Keratinocyte (primary cell): ENCODE data around the gene TENM4.

Experiments
- EZH2 ChIP-seq: IDR thresholded peaks from one replicate; pipeline ENCODE4 v1.6.1; 2012; ENCODE audit warnings: inconsistent platforms, mild to moderate bottlenecking, low read length, moderate library complexity
- TF ChIP-seq, protein P1 (sequence below), 3 experiments: IDR thresholded peaks in 1 of 3; conservative IDR thresholded peaks in 1 of 3; optimal IDR thresholded peaks in 1 of 3; 2 replicates in 2 of 3; 3 replicates in 1 of 3; pipeline versions ENCODE3 to v1.5.1; 2011; ENCODE audit warnings: low read length in 3 of 3, mild to moderate bottlenecking in 3 of 3, moderate library complexity in 2 of 3, control low read depth in 1 of 3, inconsistent platforms in 1 of 3; ENCODE audit not compliant: insufficient read depth in 2 of 3; ENCODE audit errors: extremely low read depth in 1 of 3

DNA sequence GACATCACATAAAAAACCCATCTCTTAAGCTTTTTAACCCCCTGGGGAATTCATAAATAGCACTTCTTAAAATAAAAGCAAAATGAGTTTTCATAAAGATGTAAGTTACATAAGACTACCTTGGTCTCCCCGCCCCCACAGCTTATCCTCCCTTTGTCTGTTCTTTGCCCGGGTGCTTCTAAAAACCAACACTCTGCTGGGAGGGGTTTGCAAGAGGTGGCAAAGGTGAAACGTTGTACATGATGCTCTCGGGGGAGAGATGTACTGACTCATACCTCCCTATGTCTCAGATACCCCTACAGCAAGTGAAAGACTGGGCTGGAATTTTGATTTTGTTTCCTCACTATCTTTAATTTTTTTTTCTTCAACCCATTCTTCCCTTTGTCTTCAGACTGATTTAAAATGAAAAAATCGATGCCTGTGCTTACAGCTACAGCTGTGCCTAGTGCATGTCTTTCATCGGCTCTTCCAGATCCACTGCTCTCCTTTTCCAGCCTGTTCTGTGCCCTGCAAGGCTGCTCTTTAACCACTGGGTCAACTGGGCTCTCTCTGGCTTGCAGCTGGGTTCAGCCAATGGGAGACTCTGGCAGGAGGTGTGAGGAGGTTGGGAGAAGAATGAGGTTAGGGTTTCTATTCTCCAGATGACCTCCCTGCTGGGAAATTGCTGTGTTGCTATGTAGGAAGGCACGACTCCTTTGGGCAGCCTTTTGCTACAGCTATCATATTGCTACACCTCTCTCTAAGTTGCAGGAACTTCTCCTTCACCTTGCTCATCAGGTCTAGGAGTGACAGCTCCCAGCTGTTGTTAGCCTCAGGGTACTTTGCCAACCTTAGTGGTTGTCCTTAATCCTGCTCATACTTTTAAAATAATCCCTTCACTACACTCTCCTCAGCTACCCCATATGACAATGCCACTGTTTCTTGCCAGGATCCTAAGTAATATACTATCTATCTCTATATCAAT, 266.5 kb downstream of the TENM4 start:
- TF ChIP-seq, protein P1, sequence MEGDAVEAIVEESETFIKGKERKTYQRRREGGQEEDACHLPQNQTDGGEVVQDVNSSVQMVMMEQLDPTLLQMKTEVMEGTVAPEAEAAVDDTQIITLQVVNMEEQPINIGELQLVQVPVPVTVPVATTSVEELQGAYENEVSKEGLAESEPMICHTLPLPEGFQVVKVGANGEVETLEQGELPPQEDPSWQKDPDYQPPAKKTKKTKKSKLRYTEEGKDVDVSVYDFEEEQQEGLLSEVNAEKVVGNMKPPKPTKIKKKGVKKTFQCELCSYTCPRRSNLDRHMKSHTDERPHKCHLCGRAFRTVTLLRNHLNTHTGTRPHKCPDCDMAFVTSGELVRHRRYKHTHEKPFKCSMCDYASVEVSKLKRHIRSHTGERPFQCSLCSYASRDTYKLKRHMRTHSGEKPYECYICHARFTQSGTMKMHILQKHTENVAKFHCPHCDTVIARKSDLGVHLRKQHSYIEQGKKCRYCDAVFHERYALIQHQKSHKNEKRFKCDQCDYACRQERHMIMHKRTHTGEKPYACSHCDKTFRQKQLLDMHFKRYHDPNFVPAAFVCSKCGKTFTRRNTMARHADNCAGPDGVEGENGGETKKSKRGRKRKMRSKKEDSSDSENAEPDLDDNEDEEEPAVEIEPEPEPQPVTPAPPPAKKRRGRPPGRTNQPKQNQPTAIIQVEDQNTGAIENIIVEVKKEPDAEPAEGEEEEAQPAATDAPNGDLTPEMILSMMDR (optimal IDR thresholded peaks at IDR 0.05 in 1 of 3, IDR thresholded peaks at IDR 0.05 in 1 of 3, conservative IDR thresholded peaks at IDR 0.05 in 1 of 3; ENCODE audit: extremely low read depth in 1 of 3, insufficient read depth in 2 of 3, low read length in 3 of 3) = no peak
- TF ChIP-seq EZH2 = no peak
